UCSD-AML1 (cell line): ENCODE results near the gene PRRT4.

ENCODE experiments used
- DNase-seq: peaks from one replicate; lab custom pipeline; 2025; ENCODE audit not compliant: unreplicated experiment; lab: John Stamatoyannopoulos, UW

PRRT4 gene

DNA sequence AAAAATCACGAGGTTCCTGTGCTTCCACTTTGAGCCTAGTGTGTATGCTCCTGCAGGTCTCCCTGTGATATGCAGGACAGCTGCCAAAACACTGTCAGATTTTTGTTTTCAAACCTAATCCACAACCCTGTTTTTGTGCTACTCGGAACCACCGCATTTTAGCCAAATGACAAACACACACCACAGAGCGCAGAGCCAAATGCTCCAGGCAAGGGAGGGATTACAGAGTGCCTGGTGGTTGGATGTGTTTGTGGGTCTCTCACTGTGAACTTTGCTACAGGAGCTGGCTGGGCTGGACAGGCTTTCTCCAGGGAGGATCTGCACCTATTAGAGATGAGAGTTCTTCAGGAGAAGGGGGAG lies 12.0 kb downstream of the PRRT4 start:
- DNase-seq = no peak

DNA sequence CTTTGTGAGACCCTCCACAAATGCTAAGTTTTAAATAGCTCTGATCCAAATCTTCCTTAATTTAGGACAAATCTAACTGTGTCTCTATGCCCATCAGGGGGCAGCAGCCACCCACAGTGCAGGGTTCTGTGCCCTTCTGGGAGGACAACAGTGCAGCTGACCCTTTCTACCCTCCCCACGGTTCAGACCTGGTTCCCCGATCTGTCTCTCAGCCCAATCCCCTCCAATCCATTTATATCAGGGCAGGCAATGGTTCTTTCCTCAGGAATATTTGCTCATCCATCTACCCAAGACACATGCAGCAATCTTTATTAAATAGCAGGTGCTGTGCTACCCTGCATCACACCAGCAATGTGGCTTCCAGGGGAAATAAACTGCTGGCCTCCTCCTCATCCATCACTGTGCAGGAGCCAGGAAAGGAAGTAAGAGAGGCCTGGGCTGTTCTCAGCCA lies 13.8 kb downstream of the PRRT4 start:
- DNase-seq = peak; percentile 37

DNA sequence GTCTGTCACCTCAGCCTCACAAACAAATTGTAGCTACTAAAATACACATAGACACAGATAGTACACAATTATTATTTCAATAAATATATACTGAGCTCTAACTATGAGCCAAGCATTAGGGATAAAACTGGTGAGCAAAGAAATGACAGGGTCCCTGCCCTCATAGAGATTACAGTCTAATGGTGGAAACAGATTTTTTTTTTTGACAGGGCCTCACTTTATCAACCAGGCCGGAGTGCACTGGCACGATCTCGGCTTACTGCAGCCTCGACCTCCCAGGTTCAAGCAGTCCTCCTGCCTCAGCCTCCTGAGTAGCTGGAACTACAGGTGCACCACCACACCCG lies 17.1 kb downstream of the PRRT4 start:
- no peak for DNase-seq

DNA sequence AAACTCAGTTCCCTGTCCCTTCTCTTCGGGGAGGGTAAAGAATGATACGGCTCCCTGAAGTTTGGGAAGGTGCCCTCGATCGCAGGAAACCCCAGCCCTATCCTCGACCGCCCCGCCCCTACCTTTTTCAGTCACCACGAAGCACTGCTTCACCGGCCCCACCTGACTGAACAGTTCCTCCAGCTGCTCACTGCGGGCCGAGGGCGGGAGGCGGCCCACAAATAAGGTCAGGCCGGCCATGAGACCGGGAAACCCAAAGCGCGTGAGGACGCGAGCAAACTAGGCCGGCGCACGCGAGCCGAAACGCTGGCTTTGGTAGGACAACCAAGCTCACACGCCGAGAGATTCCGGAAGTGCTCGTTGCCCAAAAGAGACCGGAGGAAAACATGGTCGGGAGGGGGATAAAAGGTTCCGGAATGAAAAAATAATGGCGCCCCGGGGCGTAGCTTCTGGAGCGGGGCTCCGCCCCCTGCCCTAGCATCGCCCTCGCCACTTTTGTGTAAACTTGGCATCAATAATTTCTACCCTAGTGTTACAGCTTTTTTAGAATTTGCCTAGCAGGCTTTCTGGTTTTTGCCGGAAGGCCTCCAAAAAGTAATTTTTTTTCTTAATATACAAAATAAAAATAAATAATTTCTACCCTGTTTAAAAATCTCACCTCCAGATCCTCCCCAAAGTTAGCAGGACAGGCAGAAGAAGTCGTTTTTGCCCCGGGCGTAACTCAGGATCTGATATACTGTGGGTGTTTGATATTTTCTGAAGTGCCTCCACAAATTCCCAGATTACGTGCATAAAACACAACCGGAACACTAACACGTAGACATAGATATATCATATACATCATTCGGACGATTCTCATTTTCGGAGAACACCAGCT lies 17.7 kb downstream of the PRRT4 start, which contains the start of gene RBM28:
TSS of gene RBM28 (minus strand) at position 355 of the 877 bp plus-strand sequence. CDS start at position 240, 115 bp downstream.
- DNase-seq = peak; percentile 80

DNA sequence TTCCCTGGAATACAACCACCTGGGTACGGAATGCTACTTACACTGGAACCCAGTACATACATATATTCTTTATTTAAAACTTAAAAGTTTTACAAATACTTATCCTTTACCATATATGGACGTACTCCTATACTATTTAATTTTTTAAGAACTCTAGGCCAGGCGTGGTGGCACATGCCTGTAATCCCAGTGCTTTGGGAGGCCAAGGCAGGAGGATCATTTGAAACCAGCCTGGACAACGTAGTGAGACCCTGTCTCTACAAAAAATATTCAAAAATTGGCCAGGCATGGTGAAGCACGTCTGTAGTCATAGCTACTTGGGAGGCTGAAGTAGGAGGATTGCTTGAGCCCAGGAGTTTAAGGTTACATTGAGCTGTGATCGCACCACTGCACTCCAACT lies 19.8 kb downstream of the PRRT4 start:
- no peak for DNase-seq

DNA sequence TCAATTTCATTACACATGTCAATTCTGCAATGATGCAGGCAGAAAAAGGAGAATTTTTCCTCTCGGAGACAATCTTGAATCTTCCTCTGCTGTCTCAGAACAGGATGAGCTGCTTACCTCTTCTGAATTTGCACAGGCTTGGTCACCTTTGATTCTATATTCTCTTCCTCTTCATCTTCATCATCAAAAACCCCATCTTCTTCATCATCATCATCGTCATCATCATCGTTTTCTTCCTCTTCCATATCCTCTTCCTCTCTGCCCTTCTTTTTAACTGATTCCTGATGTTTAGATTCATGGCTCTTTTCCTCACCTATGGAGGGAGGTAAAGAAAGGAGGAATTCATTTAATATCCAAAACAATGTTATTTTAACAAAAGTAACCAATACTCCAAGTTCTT lies 25.8 kb downstream of the PRRT4 start:
- DNase-seq = no peak

DNA sequence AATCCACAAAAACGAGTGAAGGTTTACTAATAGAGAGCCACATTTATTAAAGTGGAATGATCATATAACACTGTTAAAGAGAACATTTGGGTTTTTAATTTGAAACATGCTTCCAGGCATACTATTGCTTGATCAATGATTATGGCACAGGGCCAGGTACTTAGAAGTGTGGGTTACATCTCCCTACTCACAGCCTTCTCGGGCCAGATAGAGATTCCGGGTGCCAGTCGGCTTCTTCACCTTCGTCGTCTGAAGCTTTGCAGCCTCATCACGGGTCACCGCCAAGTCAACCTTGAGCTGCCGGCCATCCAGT lies 37.2 kb downstream of the PRRT4 start:
- no peak for DNase-seq

DNA sequence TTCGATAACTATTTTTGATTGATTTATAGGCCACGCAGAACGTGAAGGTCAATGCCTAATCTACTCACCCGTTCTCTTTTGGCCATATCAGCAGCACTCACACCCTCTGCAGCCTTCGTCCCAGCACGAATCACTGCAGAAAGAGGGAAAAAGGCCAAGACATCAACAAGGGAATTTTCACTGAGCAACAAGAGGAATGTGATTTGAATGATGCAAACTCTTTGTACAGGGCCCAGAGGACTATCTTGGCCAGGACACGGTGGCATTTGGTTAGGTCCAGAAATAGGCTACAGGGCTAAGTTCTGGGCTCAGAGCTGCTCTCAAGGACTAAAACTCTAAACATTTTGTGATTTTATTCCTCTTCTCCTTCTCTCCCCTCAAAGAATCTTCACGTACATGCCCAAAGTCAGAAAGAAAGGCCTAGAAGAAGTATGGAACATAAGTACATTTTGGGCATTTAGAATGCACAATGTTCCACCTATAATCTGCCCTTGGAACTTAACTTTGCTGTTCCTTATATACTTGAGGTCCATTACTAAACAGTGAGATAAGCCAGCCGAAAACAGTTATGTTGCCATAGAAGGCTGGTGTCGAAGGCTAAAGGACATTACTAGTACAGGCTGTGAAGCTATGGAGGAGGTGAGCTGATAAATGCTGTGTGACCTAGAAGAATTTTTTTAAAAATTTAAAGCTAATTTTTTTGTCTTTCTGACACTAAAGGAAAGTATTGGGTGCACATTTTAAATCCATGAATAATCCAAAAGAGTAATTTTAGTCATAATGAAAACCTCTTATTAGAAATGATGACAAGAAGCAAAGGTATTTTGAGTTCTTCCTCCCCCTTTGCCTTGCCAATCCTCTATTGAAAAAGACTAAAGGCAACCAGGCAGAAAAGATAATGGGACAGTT lies 37.8 kb downstream of the PRRT4 start:
- no peak for DNase-seq

DNA sequence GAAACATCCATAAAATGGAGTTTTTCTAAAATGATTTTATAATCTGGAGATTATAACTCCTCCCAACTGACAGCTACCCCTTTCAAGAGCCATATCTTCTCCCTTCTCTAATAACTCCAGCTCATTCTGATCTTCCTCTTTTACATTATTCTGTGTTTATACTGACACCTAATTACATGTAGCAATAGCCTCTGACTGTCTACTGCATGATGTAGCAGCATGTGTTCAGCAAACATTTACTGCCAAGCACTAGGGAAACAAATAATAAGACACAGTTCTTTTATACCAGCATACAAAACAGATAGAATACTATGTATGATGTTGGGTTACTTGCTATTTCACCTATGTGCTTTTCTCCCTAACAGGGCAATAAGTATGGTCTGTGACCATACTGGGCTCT lies 38.5 kb downstream of the PRRT4 start:
- no peak for DNase-seq

DNA sequence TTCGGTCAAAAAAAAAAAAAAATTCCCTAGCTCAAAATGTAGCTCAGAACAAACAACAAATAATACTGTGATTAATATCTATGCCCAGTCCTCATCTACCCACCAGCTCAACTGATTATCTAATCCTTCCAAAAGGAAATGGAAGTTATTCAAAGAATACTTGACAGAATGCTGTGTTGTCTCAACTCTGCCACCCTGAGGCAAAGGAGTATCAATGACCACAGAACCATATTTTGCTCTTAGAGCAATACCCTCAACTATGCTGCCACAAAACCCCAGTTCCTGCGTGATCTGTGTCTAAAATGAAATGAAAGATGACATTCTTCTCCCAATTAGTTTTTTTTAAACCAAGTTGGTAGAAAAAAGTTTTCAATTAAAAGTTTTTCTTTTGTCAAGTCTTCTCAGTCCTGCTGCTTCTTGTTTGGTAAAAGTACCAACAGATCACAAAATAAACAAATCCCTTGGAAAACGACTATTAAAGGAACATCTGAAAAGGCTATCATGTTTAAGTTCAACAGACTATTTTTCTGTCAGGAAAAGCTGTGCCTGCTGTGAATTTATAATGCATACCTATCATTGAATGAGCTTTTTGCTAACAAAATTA lies 39.3 kb downstream of the PRRT4 start:
- no peak for DNase-seq

DNA sequence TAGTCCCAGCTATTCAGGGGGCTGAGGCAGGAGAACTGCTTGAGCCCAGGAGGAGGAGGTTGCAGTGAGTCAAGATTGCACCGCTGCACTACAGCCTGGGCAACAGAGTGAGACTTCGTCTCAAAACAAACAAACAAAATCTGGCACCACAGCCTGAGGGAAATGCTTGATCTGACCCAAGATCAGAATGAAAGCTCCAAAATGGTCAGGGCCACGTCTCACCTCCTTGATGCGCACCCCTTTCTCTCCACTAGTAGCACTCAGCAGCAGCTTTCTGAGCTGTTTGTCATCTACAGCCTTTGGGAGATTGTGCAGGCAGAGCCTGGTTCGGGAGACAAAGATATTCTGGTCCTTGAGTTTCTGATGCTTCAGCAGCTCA lies 40.5 kb downstream of the PRRT4 start:
- no peak for DNase-seq

DNA sequence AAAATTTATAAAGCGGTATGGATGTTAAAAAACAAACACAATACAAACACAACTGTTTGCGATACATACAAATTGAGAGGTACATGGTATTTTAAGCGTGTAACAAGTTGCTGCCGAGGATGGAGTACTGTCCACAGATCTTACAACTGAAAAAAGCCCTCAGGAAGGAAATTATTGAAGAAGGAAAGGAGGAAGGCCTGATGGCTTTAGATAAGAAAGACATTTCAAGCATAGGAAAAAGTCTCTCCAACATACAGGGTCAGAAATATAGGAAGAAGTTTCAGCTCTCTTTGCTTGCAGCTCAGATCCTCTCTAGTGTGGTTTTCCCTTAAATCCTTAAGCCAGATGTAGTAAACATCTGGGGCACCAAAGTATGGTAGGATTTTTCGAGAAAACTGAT lies 42.8 kb downstream of the PRRT4 start:
- DNase-seq = no peak

DNA sequence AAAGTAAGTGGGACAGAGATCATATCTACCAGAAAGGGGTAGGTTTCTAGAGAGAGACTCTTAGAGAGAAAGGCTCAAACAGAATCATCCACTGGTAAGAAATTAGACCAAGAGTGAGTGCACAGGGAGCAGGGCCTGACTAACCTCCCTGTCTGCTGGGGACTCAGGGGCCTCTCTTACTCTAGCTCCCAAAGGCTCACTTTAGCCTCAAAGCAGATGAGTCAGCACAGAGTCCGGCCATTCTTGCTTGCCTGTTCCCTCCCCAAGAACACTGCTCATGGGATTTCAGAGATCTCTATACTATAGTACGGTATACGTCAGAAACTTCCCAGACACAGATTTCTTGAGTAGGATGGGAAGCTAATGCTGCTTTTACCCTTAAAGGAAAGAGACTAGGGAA lies 50.5 kb downstream of the PRRT4 start:
- DNase-seq = no peak

DNA sequence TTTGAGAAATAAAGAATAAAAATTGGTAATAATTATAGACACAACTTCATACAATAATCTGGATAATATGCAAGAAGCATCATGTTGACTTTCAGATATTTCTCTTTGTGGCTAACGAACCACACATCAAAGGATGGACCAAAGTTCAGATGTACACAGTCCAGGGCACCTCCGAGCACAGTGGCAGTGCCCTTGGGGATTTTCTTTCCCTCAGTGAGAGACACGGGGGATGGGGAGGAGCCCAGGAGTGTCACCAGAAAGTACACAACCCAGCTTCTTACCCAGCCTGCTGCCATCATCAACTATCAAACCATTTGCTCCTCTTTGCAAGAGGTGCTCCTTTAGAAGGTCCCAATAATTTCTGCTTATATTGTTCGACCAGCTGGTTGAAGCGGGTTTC lies 51.0 kb downstream of the PRRT4 start:
- DNase-seq = no peak

DNA sequence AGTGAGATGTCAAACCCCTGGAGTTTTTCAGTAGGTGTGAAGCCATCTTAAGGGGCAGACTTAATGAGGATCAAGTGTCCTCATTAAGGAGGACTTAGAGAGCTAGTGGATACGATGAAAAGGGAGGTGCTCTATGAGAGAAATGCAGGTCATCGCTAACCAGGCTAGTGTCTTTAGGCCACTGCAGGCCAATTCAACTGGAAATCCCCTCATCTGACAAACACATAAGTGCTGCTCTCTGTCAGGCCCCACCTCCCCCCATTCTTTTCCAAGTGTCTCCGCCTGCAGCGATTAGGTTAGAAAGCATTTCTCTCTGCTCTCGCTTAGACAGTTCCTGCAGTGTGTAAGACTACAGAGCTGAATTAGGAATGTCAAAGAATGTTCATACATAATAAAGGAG lies 51.5 kb downstream of the PRRT4 start:
- DNase-seq = no peak

DNA sequence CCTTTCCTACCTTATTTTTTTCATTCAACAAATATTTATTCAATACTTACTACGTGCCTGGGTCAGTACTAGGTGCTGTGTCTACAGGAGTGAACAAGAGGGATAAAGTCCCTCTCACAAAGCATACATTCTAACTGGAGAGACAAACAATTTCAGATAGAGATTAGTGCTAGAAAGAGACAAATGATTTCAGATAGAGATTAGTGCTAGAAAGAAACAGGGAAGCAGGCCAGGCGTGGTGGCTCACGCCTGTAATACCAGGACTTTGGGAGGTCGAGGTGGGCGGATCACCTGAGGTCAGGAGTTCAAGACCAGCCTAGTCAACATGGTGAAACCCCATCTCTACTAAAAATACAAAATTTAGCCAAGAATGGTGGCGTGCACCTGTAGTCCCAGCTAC lies 52.4 kb downstream of the PRRT4 start:
- no peak for DNase-seq

DNA sequence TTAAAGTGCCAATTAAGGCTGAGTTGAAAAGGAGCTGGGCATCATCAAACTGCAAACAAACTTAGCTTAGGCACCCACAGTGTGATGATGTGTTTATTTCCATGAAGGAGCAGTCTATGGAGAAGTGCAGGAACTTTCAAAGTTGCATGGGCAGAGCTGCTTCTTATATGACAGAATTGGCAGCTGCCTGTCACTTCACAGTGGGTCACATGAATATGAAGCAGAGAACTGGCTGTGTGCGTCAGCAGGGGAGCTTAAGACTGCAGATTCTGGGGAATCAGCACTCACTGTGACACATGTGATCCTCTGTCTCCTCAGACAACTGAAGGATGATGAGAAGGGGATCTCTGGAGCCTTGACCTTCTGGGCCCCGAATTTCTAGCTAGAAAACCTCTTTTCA lies 54.4 kb downstream of the PRRT4 start:
- DNase-seq = no peak

DNA sequence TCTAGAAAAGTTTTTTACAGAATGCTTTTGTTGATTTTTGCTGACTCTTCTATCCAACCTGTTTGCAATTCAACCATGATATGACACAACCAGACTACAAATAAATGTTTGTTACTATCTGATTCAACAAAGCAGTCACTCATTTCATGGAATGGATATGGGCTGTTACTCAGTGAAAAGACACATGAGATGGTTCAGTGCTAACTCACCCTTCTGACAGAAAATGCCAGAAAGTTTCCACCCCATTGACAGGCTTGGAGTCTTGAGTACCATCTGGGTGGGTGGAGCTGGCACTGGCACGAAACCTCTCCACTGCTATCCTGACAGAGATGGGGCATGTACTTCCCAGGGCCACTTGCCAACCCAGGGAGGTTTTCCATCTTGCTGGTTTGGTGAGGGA lies 57.3 kb downstream of the PRRT4 start:
- DNase-seq = no peak

DNA sequence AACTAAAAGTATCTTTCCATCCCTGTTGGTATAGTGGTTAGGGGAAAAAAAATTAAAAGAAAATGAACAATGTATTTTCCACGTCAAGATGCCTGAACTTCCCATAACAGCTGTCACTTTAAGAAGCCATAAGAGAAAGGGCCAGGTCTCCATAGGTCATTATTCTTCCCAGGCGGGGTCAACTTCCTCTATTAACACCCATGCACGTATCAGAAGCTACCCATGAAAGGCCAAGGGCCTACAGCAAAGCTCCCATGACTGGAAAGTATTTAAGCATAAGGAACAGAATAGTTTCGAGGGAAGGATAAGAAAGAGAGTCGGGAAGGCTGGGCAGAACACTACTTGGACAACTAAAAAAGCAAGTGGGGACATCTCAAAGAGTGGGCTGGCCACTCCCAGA lies 57.8 kb downstream of the PRRT4 start:
- no peak for DNase-seq

DNA sequence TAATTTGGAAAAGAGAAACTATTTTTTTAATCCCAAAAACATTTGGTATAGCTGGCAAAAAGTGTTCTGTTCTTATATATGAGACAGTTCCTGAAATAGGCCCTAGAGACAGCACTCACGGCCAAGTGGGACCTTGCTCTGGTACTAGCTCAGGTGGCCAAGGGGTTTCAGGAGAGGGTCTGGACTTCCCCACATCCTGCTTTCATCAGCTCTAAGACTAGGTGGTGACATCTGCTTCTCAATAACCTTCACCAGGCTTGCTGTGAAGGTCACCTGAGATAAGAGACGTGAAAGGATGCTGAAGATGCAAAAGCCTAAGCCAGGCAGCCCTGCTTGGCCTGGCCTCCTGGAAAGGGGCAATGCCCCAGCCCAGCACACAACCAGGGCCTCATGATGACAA lies 58.4 kb downstream of the PRRT4 start:
- DNase-seq = no peak

DNA sequence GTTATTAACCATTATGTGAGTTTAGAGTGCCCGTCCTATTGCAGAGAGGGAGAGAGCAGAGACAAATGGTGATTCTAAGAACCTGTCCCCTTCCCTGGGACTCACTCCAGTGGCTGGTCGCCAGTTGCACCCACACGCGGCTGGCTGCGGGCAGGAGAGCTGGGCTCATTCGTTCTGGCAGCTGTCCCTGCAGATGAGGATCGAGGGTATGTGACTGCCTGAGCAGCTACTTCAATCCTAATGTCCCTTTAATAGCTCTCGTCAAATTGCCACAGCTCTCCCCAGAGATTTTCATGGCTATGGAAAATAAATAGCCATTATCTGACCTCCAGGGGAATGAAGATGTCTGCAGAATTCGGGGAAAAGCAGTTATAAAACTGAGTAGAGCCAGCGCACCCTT lies 59.4 kb downstream of the PRRT4 start:
- no peak for DNase-seq
